ENCODE results near the gene TNS3. TPM values are rescaled to one million over a fixed set of nuclear protein-coding genes. Genes with fewer than 3 reads are reported as not detected.

The TNS3 gene
- total and polyA plus RNA-seq, 9 of the 15 experiments (the other 6 are each of a cell fraction or from before 2014, with no cell fraction given), result 0.20 TPM; not detected in 8

- no peak overlapping the region for H2AFZ ChIP-seq (ENCODE audit: low read depth, low read length)
- no peaks in the 10 kb centered on the region for H3K9me1 ChIP-seq (ENCODE audit: control insufficient read depth, insufficient read depth, low read length)
- 0 out of 2 replicates have a peak, but pooled peaks cover 5% of the 10 kb centered on the region for H4K20me1 ChIP-seq (replicated peaks; ENCODE audit: control insufficient read depth, insufficient read depth, low read length)
- WGBS (ENCODE audit: insufficient coverage, low coverage, missing lambda C conversion rate), result 1% methylated on average over 8 of the region's 8 CpGs
- intact Hi-C loops (cut with micrococcal nuclease), result no loop called here
- no peaks in the 10 kb centered on the region for H3K79me2 ChIP-seq (ENCODE audit: control insufficient read depth, insufficient read depth, low read length)
- POLR2A ChIA-PET, result no interaction called here
- H3K27me3 ChIP-seq (ENCODE audit: control insufficient read depth in 2 of 2, insufficient read depth in 2 of 2, low read length in 2 of 2), result peaks cover 16 to 80% of the 10 kb centered on the region in 2 experiments; a peak in 4 of 5 replicates
- no TSS peak for BruUV-seq (replicated peaks)
- H3K4me2 ChIP-seq (ENCODE audit: insufficient read depth, low read length), result no peak overlapping the region
- H3K9ac ChIP-seq (ENCODE audit: insufficient read depth in 1 of 2, low read depth in 2 of 2, low read length in 2 of 2), result no peak overlapping the region
- TF ChIP-seq FIP1L1 (IDR thresholded peaks at IDR 0.05; ENCODE audit: low read depth, low read length, poor library complexity, severe bottlenecking) (no peak), ZNF584 (CRISPR knock-in tag; IDR thresholded peaks at IDR 0.05; ENCODE audit: low read depth) (no peak), IRF9 (tag; IDR thresholded peaks at IDR 0.05) (no peak), JUN (IDR thresholded peaks at IDR 0.05; ENCODE audit: borderline replicate concordance, low read depth, low read length) (no peak), JUN (CRISPR knock-in tag; IDR thresholded peaks at IDR 0.05; ENCODE audit: borderline replicate concordance) (no peak), NBN (IDR thresholded peaks at IDR 0.05; ENCODE audit: low read depth) (no peak), ZNF274 (IDR thresholded peaks at IDR 0.05; ENCODE audit: borderline replicate concordance, low read depth, low read length) (no peak), ESRRB (CRISPR knock-in tag; IDR thresholded peaks at IDR 0.05; ENCODE audit: borderline replicate concordance) (no peak), RFX5 (IDR thresholded peaks at IDR 0.05; ENCODE audit: low read depth, low read length) (no peak), HDAC3 (IDR thresholded peaks at IDR 0.05; ENCODE audit: borderline replicate concordance, partially characterized antibody) (no peak), TFE3 (CRISPR knock-in tag; IDR thresholded peaks at IDR 0.05) (no peak), NFXL1 (CRISPR knock-in tag; IDR thresholded peaks at IDR 0.05) (no peak), ZNF121 (CRISPR knock-in tag; conservative IDR thresholded peaks at IDR 0.05) (no peak), DDX20 (tag; IDR thresholded peaks at IDR 0.05; ENCODE audit: low read depth) (no peak)
- H3K9me3 ChIP-seq (replicated peaks; ENCODE audit: control insufficient read depth, insufficient read depth, low read depth, low read length), result no peaks in the 10 kb centered on the region
- H3K27ac ChIP-seq (ENCODE audit: extremely low read depth, low read depth, low read length), result no peak overlapping the region
- H3K4me3 ChIP-seq, result no peak overlapping the region
- DNase-seq (ENCODE audit: extremely low read depth in 1 of 4, low spot score in 3 of 4), result no peak
- no peak for ATAC-seq
- no peak for FAIRE-seq
- CTCF ChIA-PET (ENCODE audit: low intra/inter-chr PET ratio), result no interaction called here
- in situ Hi-C loops (cut with MboI), result no loop called here
- H3K36me3 ChIP-seq (ENCODE audit: control insufficient read depth, insufficient read depth, low read length), result no peaks in the 10 kb centered on the region
- no peaks in the 10 kb centered on the region for H3K4me1 ChIP-seq (replicated peaks in 1 of 2; ENCODE audit: control insufficient read depth in 2 of 2, insufficient read depth in 2 of 2, low read length in 2 of 2)
Measured at GRCh38 chr7:47390914-47391313, 191.0 kb downstream of the TNS3 start.
